ENCODE results near the gene DOCK4.

Gene DOCK4

GRCh38 chr7:111867348-111867931, 338.8 kb downstream of the DOCK4 start:
- Histone ChIP-seq H3F3A (ENCODE audit: low read depth) (no peaks in the 10 kb centered on the region), H3K4me3 (ENCODE audit: low read length, poor library complexity, severe bottlenecking) (no peak overlapping the region), H3K9me3 (ENCODE audit: insufficient read depth, low read depth, low read length) (no peaks in the 10 kb centered on the region), H2AFZ (ENCODE audit: low read length) (no peak overlapping the region), H3K4me1 (ENCODE audit: insufficient read depth, low read length, poor library complexity, severe bottlenecking) (no peaks in the 10 kb centered on the region), H3K9ac (ENCODE audit: low read depth, low read length, poor library complexity, severe bottlenecking) (no peak overlapping the region), H3K27me3 (ENCODE audit: insufficient read depth, low read length, poor library complexity, severe bottlenecking) (no peaks in the 10 kb centered on the region), H3K79me2 (ENCODE audit: insufficient read depth, low read length) (no peaks in the 10 kb centered on the region), H3K9me2 (replicated peaks; ENCODE audit: low read depth, low read length) (no peaks in the 10 kb centered on the region), H3K4me2 (ENCODE audit: low read depth, low read length, poor library complexity, severe bottlenecking) (no peak overlapping the region), H3K36me3 (ENCODE audit: insufficient read depth, low read length) (no peaks in the 10 kb centered on the region), H4K20me1 (ENCODE audit: insufficient read depth, low read length, poor library complexity, severe bottlenecking) (no peaks in the 10 kb centered on the region)
- no peak for TF ChIP-seq CTCF (conservative IDR thresholded peaks at IDR 0.05; ENCODE audit: low read length)
- no peak for TF ChIP-seq EZH2phosphoT487 (IDR thresholded peaks at IDR 0.05; ENCODE audit: borderline replicate concordance)

- Histone ChIP-seq H3K9ac (ENCODE audit: low read depth, low read length, poor library complexity, severe bottlenecking) (no peak overlapping the region), H3K4me3 (ENCODE audit: low read length, poor library complexity, severe bottlenecking) (no peak overlapping the region), H2AFZ (ENCODE audit: low read length) (no peak overlapping the region), H3K27me3 (ENCODE audit: insufficient read depth, low read length, poor library complexity, severe bottlenecking) (no peaks in the 10 kb centered on the region), H3K9me2 (replicated peaks; ENCODE audit: low read depth, low read length) (no peaks in the 10 kb centered on the region), H3K4me1 (ENCODE audit: insufficient read depth, low read length, poor library complexity, severe bottlenecking) (no peaks in the 10 kb centered on the region), H3K79me2 (ENCODE audit: insufficient read depth, low read length) (no peaks in the 10 kb centered on the region), H3K36me3 (ENCODE audit: insufficient read depth, low read length) (no peaks in the 10 kb centered on the region), H3F3A (ENCODE audit: low read depth) (no peaks in the 10 kb centered on the region), H4K20me1 (ENCODE audit: insufficient read depth, low read length, poor library complexity, severe bottlenecking) (no peaks in the 10 kb centered on the region), H3K9me3 (ENCODE audit: insufficient read depth, low read depth, low read length) (no peaks in the 10 kb centered on the region), H3K4me2 (ENCODE audit: low read depth, low read length, poor library complexity, severe bottlenecking) (no peak overlapping the region)
- TF ChIP-seq CTCF (conservative IDR thresholded peaks at IDR 0.05; ENCODE audit: low read length) (no peak), EZH2phosphoT487 (IDR thresholded peaks at IDR 0.05; ENCODE audit: borderline replicate concordance) (no peak)
Measured at GRCh38 chr7:111866787-111867186, 339.4 kb downstream of the DOCK4 start.

GRCh38 chr7:111865430-111865829, 340.8 kb downstream of the DOCK4 start:
- H3K4me3 ChIP-seq (ENCODE audit: low read length, poor library complexity, severe bottlenecking), result no peak overlapping the region
- H3K27me3 ChIP-seq (ENCODE audit: insufficient read depth, low read length, poor library complexity, severe bottlenecking), result no peaks in the 10 kb centered on the region
- H3K4me1 ChIP-seq (ENCODE audit: insufficient read depth, low read length, poor library complexity, severe bottlenecking), result peaks cover under 1% of the 10 kb centered on the region
- H3K9ac ChIP-seq (ENCODE audit: low read depth, low read length, poor library complexity, severe bottlenecking), result no peak overlapping the region
- TF ChIP-seq CTCF (conservative IDR thresholded peaks at IDR 0.05; ENCODE audit: low read length) (no peak), EZH2phosphoT487 (IDR thresholded peaks at IDR 0.05; ENCODE audit: borderline replicate concordance) (no peak)
- H2AFZ ChIP-seq (ENCODE audit: low read length), result no peak overlapping the region
- no peaks in the 10 kb centered on the region for H3K36me3 ChIP-seq (ENCODE audit: insufficient read depth, low read length)
- no peaks in the 10 kb centered on the region for H3F3A ChIP-seq (ENCODE audit: low read depth)
- H3K9me3 ChIP-seq (ENCODE audit: insufficient read depth, low read depth, low read length), result no peaks in the 10 kb centered on the region
- no peak overlapping the region for H3K4me2 ChIP-seq (ENCODE audit: low read depth, low read length, poor library complexity, severe bottlenecking)
- H3K79me2 ChIP-seq (ENCODE audit: insufficient read depth, low read length), result no peaks in the 10 kb centered on the region
- no peaks in the 10 kb centered on the region for H4K20me1 ChIP-seq (ENCODE audit: insufficient read depth, low read length, poor library complexity, severe bottlenecking)
- H3K9me2 ChIP-seq (replicated peaks; ENCODE audit: low read depth, low read length), result no peaks in the 10 kb centered on the region
